ENCODE measurements around the gene IL10. TPM values are rescaled to one million over a fixed set of nuclear protein-coding genes. Genes with fewer than 3 reads are reported as not detected.
"Not testable (repeated sequence)": the region's sequence is repeated elsewhere in the genome, so short reads cannot be mapped to it uniquely, and the experiment has no call there.

The IL10 gene
- total RNA-seq, 4 donors from 2014 or later, result 0.26 to 0.61 (median 0.34) TPM

- no peak for ATAC-seq
- intact Hi-C loops (cut with DNase I; ENCODE audit: low total_unique reads) (no loop called here), in situ Hi-C loops (cut with MboI; ENCODE audit: low sequenced_read_pairs in 4 of 4) (no loop called here)
- Histone ChIP-seq H3K27me3 (no peaks in the 10 kb centered on the region), H3K9me3 (no peaks in the 10 kb centered on the region), H3K4me3 (no peak overlapping the region), H3K4me1 (no peaks in the 10 kb centered on the region), H3K36me3 (no peaks in the 10 kb centered on the region), H3K27ac (no peak overlapping the region)
- no peak for DNase-seq
- no peak for TF ChIP-seq POLR2A (IDR thresholded peaks at IDR 0.05)
- no peak for TF ChIP-seq CTCF (IDR thresholded peaks at IDR 0.05 in 4 of 5, conservative IDR thresholded peaks at IDR 0.05 in 1 of 5)
Measured at GRCh38 chr1:206783506-206783905, 11.2 kb upstream of the IL10 start.

GRCh38 chr1:206782448-206782847, 10.2 kb upstream of the IL10 start:
- H3K36me3 ChIP-seq, result no peaks in the 10 kb centered on the region
- ATAC-seq (no peak), DNase-seq (no peak)
- TF ChIP-seq POLR2A (IDR thresholded peaks at IDR 0.05), result no peak
- TF ChIP-seq CTCF (IDR thresholded peaks at IDR 0.05 in 4 of 5, conservative IDR thresholded peaks at IDR 0.05 in 1 of 5), result no peak
- H3K9me3 ChIP-seq, result no peaks in the 10 kb centered on the region
- no peak overlapping the region for H3K27ac ChIP-seq
- intact Hi-C loops (cut with DNase I; ENCODE audit: low total_unique reads), result no loop called here
- no peak overlapping the region for H3K4me3 ChIP-seq
- no peaks in the 10 kb centered on the region for H3K4me1 ChIP-seq
- no peaks in the 10 kb centered on the region for H3K27me3 ChIP-seq
- in situ Hi-C loops (cut with MboI; ENCODE audit: low sequenced_read_pairs in 4 of 4), result no loop called here

GRCh38 chr1:206779638-206780037, 7.3 kb upstream of the IL10 start:
- H3K4me3 ChIP-seq, result no peak overlapping the region
- ATAC-seq (no peak), DNase-seq (no peak)
- H3K4me1 ChIP-seq, result no peaks in the 10 kb centered on the region
- no peaks in the 10 kb centered on the region for H3K9me3 ChIP-seq
- intact Hi-C loops (cut with DNase I; ENCODE audit: low total_unique reads) (no loop called here), in situ Hi-C loops (cut with MboI; ENCODE audit: low sequenced_read_pairs in 4 of 4) (no loop called here)
- no peaks in the 10 kb centered on the region for H3K36me3 ChIP-seq
- H3K27ac ChIP-seq, result no peak overlapping the region
- TF ChIP-seq CTCF (IDR thresholded peaks at IDR 0.05 in 4 of 5, conservative IDR thresholded peaks at IDR 0.05 in 1 of 5) (no peak), POLR2A (IDR thresholded peaks at IDR 0.05) (no peak)
- H3K27me3 ChIP-seq, result no peaks in the 10 kb centered on the region

- H3K27ac ChIP-seq; H3K36me3 ChIP-seq; ATAC-seq; H3K4me1 ChIP-seq; in situ Hi-C loops (cut with MboI; ENCODE audit: low sequenced_read_pairs in 4 of 4); H3K4me3 ChIP-seq; intact Hi-C loops (cut with DNase I; ENCODE audit: low total_unique reads); H3K27me3 ChIP-seq; H3K9me3 ChIP-seq; DNase-seq: not testable (repeated sequence)
Measured at GRCh38 chr1:206778911-206779310, 6.6 kb upstream of the IL10 start.

GRCh38 chr1:206778031-206778430, 5.7 kb upstream of the IL10 start:
- no peaks in the 10 kb centered on the region for H3K27me3 ChIP-seq
- H3K4me1 ChIP-seq, result no peaks in the 10 kb centered on the region
- TF ChIP-seq CTCF (IDR thresholded peaks at IDR 0.05 in 4 of 5, conservative IDR thresholded peaks at IDR 0.05 in 1 of 5) (no peak), POLR2A (IDR thresholded peaks at IDR 0.05) (no peak)
- H3K9me3 ChIP-seq, result no peaks in the 10 kb centered on the region
- H3K36me3 ChIP-seq, result no peaks in the 10 kb centered on the region
- DNase-seq, result no peak
- no peak for ATAC-seq
- no peak overlapping the region for H3K27ac ChIP-seq
- H3K4me3 ChIP-seq, result no peak overlapping the region
- intact Hi-C loops (cut with DNase I; ENCODE audit: low total_unique reads), result no loop called here
- in situ Hi-C loops (cut with MboI; ENCODE audit: low sequenced_read_pairs in 4 of 4), result no loop called here
